Neural cell (in vitro differentiated cells): ENCODE measurements around the gene TUBGCP2. TPM values are rescaled to one million over a fixed set of nuclear protein-coding genes. Genes with fewer than 3 reads are reported as not detected.
A peak's percentile ranks its signal among the peaks of the same experiment; 100 is the strongest.

Experiments
- H2AFZ ChIP-seq: fragments of 200-600, 300-800 bp; sonication (generic), shearing (Covaris generic); 2 replicates; pipeline ENCODE4 v1.6.0; 2014; ENCODE audit warnings: low read depth, mild to moderate bottlenecking, antibody characterized with exemption, low read length, moderate library complexity
- H3F3A ChIP-seq: fragments of 200-600 bp; shearing (Covaris generic); 2 replicates; pipeline ENCODE4 v1.6.1; 2016; ENCODE audit warnings: mild to moderate bottlenecking, moderate library complexity, mixed read lengths, antibody characterized with exemption, low read length; ENCODE audit not compliant: insufficient read depth, poor library complexity, severe bottlenecking
- H3K27ac ChIP-seq: fragments of 200-600, 300-800 bp; sonication (generic), shearing (Covaris generic); 2 replicates; pipeline ENCODE4 v1.5.1; 2014; ENCODE audit warnings: mild to moderate bottlenecking, low read length, moderate library complexity
- H3K27me3 ChIP-seq: fragments of 300-800, 200-600 bp; sonication (generic), shearing (Covaris generic); 2 replicates; pipeline ENCODE4 v1.6.0; 2014; ENCODE audit warnings: mild to moderate bottlenecking, low read depth, low read length, moderate library complexity; ENCODE audit not compliant: insufficient read depth
- H3K36me3 ChIP-seq: fragments of 300-800, 200-600 bp; sonication (generic), shearing (Covaris generic); 2 replicates; pipeline ENCODE4 v1.5.1; 2014; ENCODE audit warnings: mild to moderate bottlenecking, antibody characterized with exemption, low read length, moderate library complexity; ENCODE audit not compliant: insufficient read depth
- H3K4me2 ChIP-seq: fragments of 300-800, 200-600 bp; sonication (generic), shearing (Covaris generic); 2 replicates; pipeline ENCODE4 v1.6.0; 2014; ENCODE audit warnings: mild to moderate bottlenecking, low read length
- H3K4me3 ChIP-seq: fragments of 300-800, 200-600 bp; sonication (generic), shearing (Covaris generic); 2 replicates; pipeline ENCODE4 v1.5.1; 2014; ENCODE audit warnings: mild to moderate bottlenecking, low read length, moderate library complexity
- H3K79me2 ChIP-seq: fragments of 200-600 bp; shearing (Covaris generic); replicated peaks from 2 replicates; pipeline ENCODE4 v1.6.0; 2014; ENCODE audit warnings: mild to moderate bottlenecking, low read length, moderate library complexity; ENCODE audit not compliant: insufficient read depth
- H3K9ac ChIP-seq: fragments of 300-800, 200-600 bp; sonication (generic), shearing (Covaris generic); 2 replicates; pipeline ENCODE4 v1.6.1; 2016; ENCODE audit warnings: mild to moderate bottlenecking, low read length, mixed read lengths
- H3K9me2 ChIP-seq: fragments of 200-600 bp; shearing (Covaris generic); 2 replicates; pipeline ENCODE4 v1.6.1; 2016; ENCODE audit warnings: mild to moderate bottlenecking, low read length, mixed read lengths; ENCODE audit not compliant: insufficient read depth
- H3K9me3 ChIP-seq: fragments of 200-600, 300-800 bp; sonication (generic), shearing (Covaris generic); 2 replicates; pipeline ENCODE4 v1.6.1; 2016; ENCODE audit warnings: mild to moderate bottlenecking, mixed run types, low read length, moderate library complexity, mixed read lengths
- H4K20me1 ChIP-seq: fragments of 200-600 bp; shearing (Covaris generic); 2 replicates; pipeline ENCODE4 v1.6.1; 2016; ENCODE audit warnings: mild to moderate bottlenecking, mixed run types; ENCODE audit not compliant: insufficient read depth
- CTCF ChIP-seq: fragments of 450-650 bp; IDR thresholded peaks from 2 replicates; pipeline ENCODE4 v1.5.1; 2014; ENCODE audit warnings: antibody characterized with exemption, mild to moderate bottlenecking, moderate library complexity; ENCODE audit not compliant: poor library complexity, severe bottlenecking
- EP300 ChIP-seq: fragments of 450-650 bp; conservative IDR thresholded peaks from 2 replicates; pipeline ENCODE4 v1.6.1; 2014; ENCODE audit warnings: antibody characterized with exemption, mild to moderate bottlenecking, moderate library complexity; ENCODE audit not compliant: poor library complexity, severe bottlenecking
- EZH2 ChIP-seq: fragments of 200-600, 300-800 bp; shearing (Covaris generic), sonication (generic); IDR thresholded peaks from 2 replicates; pipeline ENCODE4 v1.6.1; 2014; ENCODE audit warnings: antibody characterized with exemption, low read length, borderline replicate concordance, mild to moderate bottlenecking; ENCODE audit not compliant: insufficient read depth, poor library complexity, severe bottlenecking
- MXI1 ChIP-seq: fragments of 450-650 bp; conservative IDR thresholded peaks from 2 replicates; pipeline ENCODE4 v1.6.1; 2014; ENCODE audit warnings: antibody characterized with exemption, mild to moderate bottlenecking; ENCODE audit not compliant: poor library complexity, severe bottlenecking
- POLR2AphosphoS5 ChIP-seq: IDR thresholded peaks from 2 replicates; pipeline ENCODE4 v1.6.1; 2012
- RAD21 ChIP-seq: fragments of 450-650 bp; conservative IDR thresholded peaks from 2 replicates; pipeline ENCODE4 v1.6.1; 2014; ENCODE audit warnings: antibody characterized with exemption, mild to moderate bottlenecking, moderate library complexity
- REST ChIP-seq: IDR thresholded peaks from 2 replicates; pipeline ENCODE4 v1.6.1; 2012; ENCODE audit warnings: borderline replicate concordance
- SMC3 ChIP-seq: fragments of 450-650 bp; conservative IDR thresholded peaks from 2 replicates; pipeline ENCODE4 v1.6.1; 2014; ENCODE audit warnings: antibody characterized with exemption, mild to moderate bottlenecking, moderate library complexity; ENCODE audit not compliant: poor library complexity
- TAF1 ChIP-seq: IDR thresholded peaks from 2 replicates; pipeline ENCODE4 v1.6.1; 2012; ENCODE audit warnings: low read depth
- polyA minus RNA-seq: library from RNA; depleted of rRNA, polyadenylated mRNA; stranded (reverse); fragments of >200 nt; gene quantifications from 2 replicates; pipeline ENCODE4 v1.2.3, GENCODE V29; 2014
- polyA plus RNA-seq: library from polyadenylated mRNA; depleted of rRNA; stranded (reverse); fragments of >200 nt; gene quantifications from 2 replicates; pipeline ENCODE4 v1.2.3, GENCODE V29; 2014

The TUBGCP2 gene
- polyA plus RNA-seq, result 34.5 and 63.1 TPM in 2 replicates
- 45.8 and 49.4 TPM in 2 replicates for polyA minus RNA-seq

- Histone ChIP-seq H3K9me2 (no peaks in the 10 kb centered on the region), H4K20me1 (no peaks in the 10 kb centered on the region), H3K27me3 (no peaks in the 10 kb centered on the region), H3K9ac (peak within 1 kb of the TSS; percentile 82), H3K4me2 (peak within 1 kb of the TSS; percentile 95), H3F3A (no peaks in the 10 kb centered on the region), H3K4me3 (peak within 1 kb of the TSS; percentile 85), H3K36me3 (no peaks in the 10 kb centered on the region), H2AFZ (peak within 1 kb of the TSS; percentile 27), H3K79me2 (peaks cover 25% of the 10 kb centered on the region), H3K27ac (peak within 1 kb of the TSS; percentile 78), H3K9me3 (no peaks in the 10 kb centered on the region)
- TF ChIP-seq REST (no peak), SMC3 (peak; percentile 30), RAD21 (no peak), TAF1 (peak; percentile 59), MXI1 (peak; percentile 74), POLR2AphosphoS5 (peak; percentile 95), EP300 (peak; percentile 76), CTCF (peak; percentile 40), EZH2 (no peak)
Observed at GRCh38 chr10:133308421-133309099, at the start of gene TUBGCP2, which contains the start of gene ZNF511. TSS of gene TUBGCP2 (minus strand) at chr10:133308872. CDS start at chr10:133302941, 5,931 bp downstream. TSS of gene ZNF511 (plus strand) at chr10:133308914. CDS start at chr10:133308944, 30 bp downstream.

GRCh38 chr10:133357285-133358161 is 48.9 kb upstream of the TUBGCP2 start, which contains the start of gene FUOM:
TSS of gene FUOM (minus strand) at chr10:133358019. CDS start at chr10:133358007, 12 bp downstream.
- no peak within 1 kb of the TSS for H3K27ac ChIP-seq
- peaks cover 2% of the 10 kb centered on the region for H3K9me3 ChIP-seq
- H3K9me2 ChIP-seq, result no peaks in the 10 kb centered on the region
- no peaks in the 10 kb centered on the region for H3K27me3 ChIP-seq
- no peak within 1 kb of the TSS for H3K4me3 ChIP-seq
- H3K9ac ChIP-seq, result no peak within 1 kb of the TSS
- H3K79me2 ChIP-seq, result no peaks in the 10 kb centered on the region
- no peak within 1 kb of the TSS for H2AFZ ChIP-seq
- H3F3A ChIP-seq, result no peaks in the 10 kb centered on the region
- H4K20me1 ChIP-seq, result no peaks in the 10 kb centered on the region
- no peak within 1 kb of the TSS for H3K4me2 ChIP-seq
- no peak for TF ChIP-seq POLR2AphosphoS5
- TF ChIP-seq SMC3, result no peak
- TF ChIP-seq TAF1, result no peak
- TF ChIP-seq REST, result no peak
- TF ChIP-seq CTCF, result no peak
- no peak for TF ChIP-seq RAD21
- no peak for TF ChIP-seq EZH2
- TF ChIP-seq MXI1, result no peak
- no peaks in the 10 kb centered on the region for H3K36me3 ChIP-seq
